HS-5 (cell line): ENCODE measurements around the gene RNPEP.
"Not testable (repeated sequence)": the region's sequence is repeated elsewhere in the genome, so short reads cannot be mapped to it uniquely, and the experiment has no call there.

ENCODE experiments used
- DNase-seq: peaks from one replicate; pipeline ENCODE4 v3.0.0-alpha.2; 2012; ENCODE audit warnings: low read depth

RNPEP gene

DNA sequence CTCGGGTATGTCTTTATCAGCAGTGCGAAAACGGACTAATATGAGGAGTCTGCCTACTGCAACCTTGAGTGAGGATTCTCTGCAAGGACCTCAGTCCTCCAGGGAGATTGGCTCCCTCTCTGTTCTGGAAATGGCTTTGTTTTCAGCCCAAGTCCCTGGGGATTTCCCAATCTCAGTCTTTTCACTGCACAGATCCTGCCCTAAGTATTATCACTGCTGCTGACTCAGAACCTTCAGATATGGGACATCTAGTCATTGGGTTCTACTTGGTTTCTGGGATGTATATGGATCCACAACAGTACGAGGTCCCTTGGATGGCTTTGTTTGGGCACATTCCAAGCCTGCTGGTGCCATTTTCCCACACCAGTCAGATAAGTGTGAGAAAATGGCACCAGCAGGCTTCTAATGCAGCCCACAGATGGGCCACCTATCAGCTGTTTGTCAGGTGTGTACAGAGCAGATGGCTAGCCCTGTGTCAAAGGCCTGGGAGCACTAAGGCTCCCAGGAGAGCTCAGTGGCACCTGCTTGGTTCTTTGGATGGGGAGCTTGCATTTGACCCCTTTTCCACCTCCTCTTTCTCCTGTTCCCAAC is 55.4 kb downstream of the RNPEP start:
- no peak for DNase-seq

DNA sequence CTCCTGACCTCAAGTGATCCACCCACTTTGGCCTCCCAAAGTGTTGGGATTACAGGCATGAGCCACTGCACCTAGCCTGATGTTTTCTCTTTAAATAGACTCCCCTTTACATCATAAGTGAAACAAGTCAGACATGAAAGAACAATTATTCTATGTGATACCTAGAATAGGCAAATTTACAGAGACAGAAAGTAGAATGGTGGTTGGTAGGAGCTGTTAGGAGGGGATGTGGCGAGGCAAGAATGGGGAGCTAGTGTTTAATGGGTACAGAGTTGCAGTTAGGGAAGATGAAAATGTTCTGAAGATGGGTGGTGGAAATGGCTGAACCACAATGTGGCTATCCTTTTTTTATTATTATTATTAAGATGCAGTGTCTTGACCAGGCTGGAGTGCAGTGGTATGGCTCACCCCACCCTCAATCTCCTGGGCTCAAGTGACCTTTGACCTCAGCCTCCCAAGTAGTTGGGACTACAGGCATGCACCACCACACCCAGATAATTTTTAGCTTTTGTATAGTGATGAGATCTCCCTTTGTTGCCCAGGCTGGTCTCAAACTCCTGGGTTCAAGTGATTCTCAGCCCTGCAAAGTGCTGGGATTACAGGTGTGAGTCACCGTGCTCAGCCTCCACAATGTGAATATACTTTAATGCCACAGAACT is 56.4 kb downstream of the RNPEP start:
- DNase-seq: no peak

DNA sequence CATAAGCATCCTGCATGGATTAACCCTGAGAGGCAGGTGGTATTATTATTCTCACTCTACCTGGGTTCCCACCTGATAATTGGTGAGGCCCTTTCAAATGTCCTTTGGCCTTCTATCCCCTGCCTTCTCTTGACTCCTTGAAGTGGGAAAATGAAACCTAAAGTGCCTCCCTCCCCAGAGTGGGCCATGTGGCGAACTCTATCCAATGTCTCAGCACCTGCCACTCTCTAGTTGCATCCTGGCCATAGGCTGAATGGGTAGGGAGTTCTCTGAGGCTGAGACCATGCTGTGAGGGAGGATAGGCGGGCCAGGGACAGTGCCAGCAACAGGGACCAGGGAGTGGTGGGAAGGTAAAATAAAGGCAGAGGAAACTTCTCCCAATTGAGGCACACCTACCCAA is 63.3 kb downstream of the RNPEP start:
- DNase-seq: no peak

DNA sequence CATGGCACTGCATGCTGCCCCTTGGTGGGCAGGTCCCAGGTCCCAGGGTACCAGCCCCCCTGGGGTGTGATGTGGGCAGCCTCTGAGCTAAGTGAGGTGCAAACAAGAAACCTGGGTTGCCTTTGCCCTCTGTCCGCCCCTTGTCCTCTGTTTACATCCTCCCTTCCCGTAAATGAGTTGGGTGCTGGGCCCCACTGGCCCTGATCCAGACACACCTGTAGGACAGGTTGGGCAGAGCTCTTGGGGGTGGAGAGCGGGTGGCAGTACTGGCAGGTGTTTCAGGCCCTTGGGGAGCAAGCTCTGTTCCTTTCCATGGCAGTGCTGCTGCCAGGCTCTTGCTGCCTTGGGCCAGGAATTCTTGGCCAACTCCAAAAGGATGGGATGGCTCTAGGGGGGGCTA is 63.8 kb downstream of the RNPEP start:
- DNase-seq: no peak

DNA sequence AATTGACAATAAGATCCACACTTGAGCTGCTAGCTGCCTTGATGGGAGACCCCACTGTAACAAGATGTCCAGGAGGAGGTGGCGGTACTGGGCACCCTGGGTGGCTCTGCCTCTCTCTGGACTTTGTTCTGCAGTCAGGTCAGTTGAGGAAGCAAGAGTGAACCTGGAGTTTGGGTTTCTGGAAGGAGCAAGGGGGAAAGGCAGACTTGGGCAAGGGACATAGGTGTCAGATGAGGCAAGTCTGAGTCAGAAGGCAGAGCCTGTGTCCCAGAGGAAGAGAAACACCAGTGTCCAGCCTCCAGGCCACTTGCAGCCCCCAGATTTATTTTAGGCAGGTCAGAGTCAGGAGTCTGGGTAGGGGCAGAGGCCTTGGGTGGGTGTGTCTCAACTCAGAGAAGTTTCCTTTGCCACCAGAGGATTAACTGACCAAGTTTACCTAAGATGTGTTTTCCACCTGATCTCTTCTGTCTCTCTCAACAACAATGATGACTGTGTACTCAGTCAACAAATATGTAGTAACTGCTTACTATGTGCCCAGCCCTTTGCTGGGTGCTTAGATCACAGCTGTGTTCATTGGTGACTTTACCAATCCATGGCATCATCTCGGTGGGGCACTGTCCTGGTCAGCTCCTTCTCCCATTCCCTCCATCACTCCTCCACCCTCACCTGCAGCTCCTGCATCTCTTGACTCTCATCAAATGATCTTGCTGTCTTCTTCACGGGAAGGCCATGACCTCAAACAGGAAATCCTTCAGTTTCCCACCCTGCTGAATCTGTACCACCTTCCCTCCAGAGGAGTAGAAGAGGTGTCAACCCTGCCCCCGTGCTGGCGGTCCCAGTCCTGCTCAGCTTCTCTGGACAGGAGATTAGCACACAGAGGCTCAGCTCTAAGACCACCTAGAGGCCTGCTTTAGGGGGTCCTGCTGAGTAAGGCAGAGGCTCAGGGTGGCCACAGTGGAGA is 64.6 kb downstream of the RNPEP start:
- no peak for DNase-seq

DNA sequence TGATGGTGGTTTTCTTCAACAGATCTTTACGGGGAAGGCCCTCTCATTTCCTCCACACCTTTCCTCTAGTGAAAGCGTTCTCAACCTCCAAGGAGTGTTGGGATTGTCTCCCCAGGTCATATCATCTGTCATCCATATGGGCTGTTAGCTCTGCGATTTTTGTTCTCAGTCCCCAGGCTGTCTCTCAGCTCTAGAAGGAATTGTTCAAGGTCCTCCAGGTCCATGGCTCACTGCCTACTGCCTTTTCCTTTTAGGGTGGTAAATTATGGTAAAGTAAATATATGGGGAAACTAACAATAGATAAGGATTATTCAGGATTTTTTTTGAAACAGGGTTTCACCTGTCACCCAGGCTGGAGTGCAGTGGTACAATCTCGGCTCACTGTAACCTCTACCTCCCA is 65.5 kb downstream of the RNPEP start:
- DNase-seq: no peak

DNA sequence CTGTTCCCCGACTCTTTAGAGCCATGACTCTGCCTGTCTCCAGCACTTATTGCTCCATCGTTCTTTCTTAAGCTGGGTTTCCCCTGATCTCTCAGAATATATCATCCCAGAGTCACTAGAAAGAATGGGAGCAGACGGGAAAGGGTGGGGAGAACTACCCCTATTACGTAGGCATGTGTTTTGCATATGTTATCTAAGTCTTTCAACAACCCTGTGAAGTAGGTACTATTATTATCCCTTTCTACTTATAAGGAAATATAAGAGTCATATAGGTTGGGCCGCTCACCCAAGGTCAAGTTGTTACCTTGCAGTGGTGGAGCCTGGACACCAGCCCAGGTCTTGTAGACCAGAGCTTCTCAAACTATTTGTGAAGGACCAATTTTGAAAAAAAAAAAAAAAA is 66.7 kb downstream of the RNPEP start:
- no peak for DNase-seq

DNA sequence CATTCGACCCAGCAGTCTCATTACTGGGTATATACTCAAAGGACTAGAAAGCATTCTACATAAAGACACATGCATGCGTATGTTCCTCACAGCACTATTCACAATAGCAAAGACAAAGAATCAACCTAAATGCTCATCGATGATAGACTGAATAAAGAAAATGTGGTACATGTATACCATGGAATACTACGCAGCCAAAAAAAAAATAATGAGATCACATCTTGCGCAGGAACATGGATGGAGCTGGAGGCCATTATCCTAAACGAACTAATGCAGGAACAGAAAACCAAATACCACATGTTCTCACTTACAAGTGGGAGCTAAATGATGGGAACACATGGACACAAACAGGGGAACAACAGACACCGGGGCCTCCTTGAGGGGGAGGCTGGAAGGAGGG is 71.6 kb downstream of the RNPEP start:
- DNase-seq: no peak

DNA sequence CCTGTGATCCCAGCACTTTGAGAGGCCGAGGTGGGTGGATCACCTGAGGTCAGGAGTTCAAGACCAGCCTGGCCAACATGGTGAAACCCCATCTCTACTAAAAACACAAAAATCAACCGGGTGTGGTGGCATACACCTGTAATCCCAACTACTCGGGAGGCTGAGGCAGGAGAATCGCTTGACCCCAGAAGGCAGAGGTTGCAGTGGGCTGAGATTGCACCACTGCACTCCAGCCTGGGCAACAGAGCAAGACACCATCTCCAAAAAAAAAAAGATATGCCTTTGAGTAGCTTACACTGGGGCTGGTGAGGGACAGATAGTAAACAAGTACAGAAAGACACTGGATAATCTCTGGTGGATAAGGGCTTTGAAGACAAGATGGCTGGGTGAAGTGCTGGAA is 72.2 kb downstream of the RNPEP start:
- DNase-seq: not testable (repeated sequence)
